Astrocyte (in vitro differentiated cells and primary cell): ENCODE data around the gene NAALADL2.

Experiments used
- CTCF ChIP-seq: IDR thresholded peaks from 2 replicates; pipeline ENCODE4 v1.5.1; 2011; ENCODE audit warnings: low read depth, mild to moderate bottlenecking, inconsistent platforms, low read length, moderate library complexity; ENCODE audit not compliant: insufficient read depth
- EZH2 ChIP-seq: IDR thresholded peaks from 2 replicates; pipeline ENCODE4 v1.6.1; 2012; ENCODE audit warnings: mild to moderate bottlenecking, low read length, inconsistent platforms; ENCODE audit not compliant: insufficient read depth

- TF ChIP-seq CTCF (no peak), EZH2 (no peak)
These were observed 200.7 kb downstream of the NAALADL2 start for GRCh38 chr3:175059788-175060187.
